ENCODE data around the gene IFT88.

DNA sequence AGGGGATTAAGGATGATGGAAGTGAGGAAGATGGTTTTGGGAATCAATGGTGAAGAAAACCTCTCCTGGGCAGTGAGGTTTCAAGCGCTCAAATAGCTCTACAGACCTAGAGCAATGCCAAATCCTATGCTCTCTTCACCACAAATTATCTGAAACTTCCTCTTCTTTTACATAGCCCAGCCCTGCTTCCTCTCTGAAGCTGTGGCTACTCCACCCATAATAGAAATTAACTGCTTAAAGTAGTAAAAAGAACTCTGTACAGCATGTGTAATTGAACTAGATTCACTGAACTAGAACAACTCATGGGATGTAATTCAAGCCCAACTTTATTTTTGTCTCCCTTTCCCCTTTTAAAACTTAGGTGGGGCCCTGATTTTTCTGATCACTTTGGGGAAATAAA is 20.4 kb upstream of the IFT88 start:
- TF ChIP-seq RCOR1 (IDR thresholded peaks at IDR 0.05; ENCODE audit: low read length) (no peak), SIN3A (IDR thresholded peaks at IDR 0.05; ENCODE audit: borderline replicate concordance, low read depth, low read length) (no peak), RAD21 (IDR thresholded peaks at IDR 0.05; ENCODE audit: low read length) (no peak), EP300 (IDR thresholded peaks at IDR 0.05; ENCODE audit: borderline replicate concordance in 1 of 2, low read depth in 1 of 2, low read length in 1 of 2) (no peak), CHD2 (IDR thresholded peaks at IDR 0.05; ENCODE audit: low read length, partially characterized antibody) (no peak), JUND (IDR thresholded peaks at IDR 0.05) (no peak), RFX5 (IDR thresholded peaks at IDR 0.05; ENCODE audit: low read length) (no peak), TAF1 (IDR thresholded peaks at IDR 0.05; ENCODE audit: borderline replicate concordance, low read depth, low read length) (no peak), NFIC (IDR thresholded peaks at IDR 0.05; ENCODE audit: borderline replicate concordance) (no peak)
- TF ChIP-seq, protein P1, sequence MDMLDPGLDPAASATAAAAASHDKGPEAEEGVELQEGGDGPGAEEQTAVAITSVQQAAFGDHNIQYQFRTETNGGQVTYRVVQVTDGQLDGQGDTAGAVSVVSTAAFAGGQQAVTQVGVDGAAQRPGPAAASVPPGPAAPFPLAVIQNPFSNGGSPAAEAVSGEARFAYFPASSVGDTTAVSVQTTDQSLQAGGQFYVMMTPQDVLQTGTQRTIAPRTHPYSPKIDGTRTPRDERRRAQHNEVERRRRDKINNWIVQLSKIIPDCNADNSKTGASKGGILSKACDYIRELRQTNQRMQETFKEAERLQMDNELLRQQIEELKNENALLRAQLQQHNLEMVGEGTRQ (IDR thresholded peaks at IDR 0.05; ENCODE audit: borderline replicate concordance, low read depth, low read length): no peak
- TF ChIP-seq, protein P2, sequence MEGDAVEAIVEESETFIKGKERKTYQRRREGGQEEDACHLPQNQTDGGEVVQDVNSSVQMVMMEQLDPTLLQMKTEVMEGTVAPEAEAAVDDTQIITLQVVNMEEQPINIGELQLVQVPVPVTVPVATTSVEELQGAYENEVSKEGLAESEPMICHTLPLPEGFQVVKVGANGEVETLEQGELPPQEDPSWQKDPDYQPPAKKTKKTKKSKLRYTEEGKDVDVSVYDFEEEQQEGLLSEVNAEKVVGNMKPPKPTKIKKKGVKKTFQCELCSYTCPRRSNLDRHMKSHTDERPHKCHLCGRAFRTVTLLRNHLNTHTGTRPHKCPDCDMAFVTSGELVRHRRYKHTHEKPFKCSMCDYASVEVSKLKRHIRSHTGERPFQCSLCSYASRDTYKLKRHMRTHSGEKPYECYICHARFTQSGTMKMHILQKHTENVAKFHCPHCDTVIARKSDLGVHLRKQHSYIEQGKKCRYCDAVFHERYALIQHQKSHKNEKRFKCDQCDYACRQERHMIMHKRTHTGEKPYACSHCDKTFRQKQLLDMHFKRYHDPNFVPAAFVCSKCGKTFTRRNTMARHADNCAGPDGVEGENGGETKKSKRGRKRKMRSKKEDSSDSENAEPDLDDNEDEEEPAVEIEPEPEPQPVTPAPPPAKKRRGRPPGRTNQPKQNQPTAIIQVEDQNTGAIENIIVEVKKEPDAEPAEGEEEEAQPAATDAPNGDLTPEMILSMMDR (IDR thresholded peaks at IDR 0.05): no peak
- TF ChIP-seq, protein P3, sequence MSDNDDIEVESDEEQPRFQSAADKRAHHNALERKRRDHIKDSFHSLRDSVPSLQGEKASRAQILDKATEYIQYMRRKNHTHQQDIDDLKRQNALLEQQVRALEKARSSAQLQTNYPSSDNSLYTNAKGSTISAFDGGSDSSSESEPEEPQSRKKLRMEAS (IDR thresholded peaks at IDR 0.05; ENCODE audit: low read depth): no peak
- TF ChIP-seq, protein P4, sequence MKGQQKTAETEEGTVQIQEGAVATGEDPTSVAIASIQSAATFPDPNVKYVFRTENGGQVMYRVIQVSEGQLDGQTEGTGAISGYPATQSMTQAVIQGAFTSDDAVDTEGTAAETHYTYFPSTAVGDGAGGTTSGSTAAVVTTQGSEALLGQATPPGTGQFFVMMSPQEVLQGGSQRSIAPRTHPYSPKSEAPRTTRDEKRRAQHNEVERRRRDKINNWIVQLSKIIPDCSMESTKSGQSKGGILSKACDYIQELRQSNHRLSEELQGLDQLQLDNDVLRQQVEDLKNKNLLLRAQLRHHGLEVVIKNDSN (IDR thresholded peaks at IDR 0.05; ENCODE audit: borderline replicate concordance, low read depth): no peak
